ENCODE measurements around the gene BID.
A peak's percentile ranks its signal among the peaks of the same experiment; 100 is the strongest.

The BID gene

DNA sequence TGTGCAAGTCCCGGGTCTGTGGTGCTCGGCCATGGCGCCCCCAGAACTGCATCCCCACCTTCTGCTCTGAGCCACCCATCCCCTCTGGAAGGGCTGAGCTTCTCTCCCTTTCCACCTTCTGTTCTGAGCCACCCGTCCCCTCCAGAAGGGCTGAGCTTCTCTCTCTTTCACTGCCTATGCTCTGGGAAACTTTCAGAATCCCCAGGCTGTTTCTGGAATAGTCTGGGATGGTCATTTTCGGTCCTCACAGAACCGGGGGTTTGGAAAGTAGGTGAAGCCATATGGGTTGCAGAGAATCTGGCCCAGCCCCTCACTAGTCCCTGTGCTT is 3.4 kb upstream of the BID start:
- no peak overlapping the region for H3K4me3 ChIP-seq (ENCODE audit: low read depth, low read length)

DNA sequence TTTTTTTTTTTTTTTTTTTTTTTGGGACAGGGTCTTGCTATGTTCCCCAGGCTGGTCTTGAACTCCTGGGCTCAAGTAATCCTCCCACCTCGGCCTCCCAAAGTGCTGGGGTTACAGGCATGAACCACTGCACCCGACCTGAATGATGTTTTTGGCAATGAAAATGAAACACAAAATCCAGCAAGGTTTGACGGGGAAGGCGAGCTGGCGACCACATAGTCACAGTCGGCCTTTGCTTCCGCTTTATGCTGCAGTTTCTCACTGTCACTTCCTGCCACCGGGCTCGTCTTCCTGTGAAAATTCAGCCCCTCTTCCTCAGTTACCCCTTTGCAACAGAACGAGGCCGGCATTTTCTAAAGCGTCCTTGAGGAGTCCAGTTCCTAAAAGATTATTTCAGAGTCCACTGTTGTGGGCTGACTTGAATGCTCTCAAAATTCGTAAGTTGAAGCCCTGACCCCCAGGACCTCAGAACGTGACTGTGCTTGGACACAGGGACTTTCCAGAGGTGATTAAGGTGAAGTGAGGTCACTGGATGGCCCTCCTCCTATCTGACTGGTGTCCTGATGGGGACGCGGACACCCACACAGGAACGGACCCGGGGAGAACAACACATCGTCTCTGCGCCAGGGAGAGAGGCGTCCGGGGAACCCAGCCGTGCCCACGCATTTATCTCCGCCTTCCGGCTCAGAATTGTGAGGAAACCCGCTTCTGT is 2.9 kb upstream of the BID start:
- no peaks in the 10 kb centered on the region for H3K9me3 ChIP-seq (ENCODE audit: severe bottlenecking)
- H3K36me3 ChIP-seq: peaks cover 1% of the 10 kb centered on the region
- no peak overlapping the region for H3K4me3 ChIP-seq (ENCODE audit: low read depth, low read length)
- no peak for DNase-seq
- no peak overlapping the region for H3K27ac ChIP-seq
- H3K27me3 ChIP-seq (ENCODE audit: insufficient read depth, low read depth, severe bottlenecking): no peaks in the 10 kb centered on the region
- TF ChIP-seq CTCF (IDR thresholded peaks at IDR 0.05; ENCODE audit: low read depth, low read length): no peak

More for the DNA sequence above, 3.4 kb upstream of the BID start:
- Histone ChIP-seq H3K27ac (no peak overlapping the region), H3K9me3 (ENCODE audit: severe bottlenecking) (no peaks in the 10 kb centered on the region), H3K27me3 (ENCODE audit: insufficient read depth, low read depth, severe bottlenecking) (no peaks in the 10 kb centered on the region), H3K36me3 (no peaks in the 10 kb centered on the region)
- no peak for TF ChIP-seq CTCF (IDR thresholded peaks at IDR 0.05; ENCODE audit: low read depth, low read length)
- no peak for DNase-seq

DNA sequence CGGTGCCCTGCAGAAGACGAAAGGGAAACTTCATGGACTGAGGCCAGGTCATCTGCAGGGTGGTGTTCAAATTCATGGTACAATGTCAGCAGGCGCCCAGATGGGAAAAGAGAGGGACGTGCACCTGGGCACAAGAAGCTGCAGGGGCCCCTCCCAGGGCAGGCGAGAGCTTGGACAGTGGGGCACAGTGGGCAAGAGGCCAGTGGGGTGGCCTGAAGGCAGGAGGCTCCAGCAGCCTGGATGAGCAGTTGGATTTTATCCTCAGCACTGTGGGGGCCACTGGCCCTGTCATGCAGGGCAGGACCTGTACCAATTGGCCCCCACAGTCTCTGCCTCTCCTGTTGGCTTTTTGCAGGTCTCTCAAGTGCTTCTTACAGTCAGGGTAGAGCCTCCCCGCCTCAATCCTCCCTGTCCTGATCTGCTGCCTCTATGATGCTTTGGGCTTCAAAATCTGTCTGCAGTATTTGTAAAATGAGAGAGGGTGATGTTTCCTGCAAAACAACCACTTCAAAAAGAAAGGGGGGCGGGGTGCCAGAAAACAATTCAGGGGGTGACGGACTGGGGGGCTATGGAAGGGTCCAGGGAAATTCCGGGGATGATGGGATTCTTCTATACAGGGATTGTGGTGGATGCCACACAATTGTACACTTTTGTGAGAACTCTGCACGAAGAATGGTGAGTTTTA is 1.7 kb upstream of the BID start:
- Histone ChIP-seq H3K9me3 (ENCODE audit: severe bottlenecking) (no peaks in the 10 kb centered on the region), H3K4me3 (ENCODE audit: low read depth, low read length) (no peak overlapping the region), H3K27me3 (ENCODE audit: insufficient read depth, low read depth, severe bottlenecking) (no peaks in the 10 kb centered on the region), H3K36me3 (peaks cover 10% of the 10 kb centered on the region), H3K27ac (no peak overlapping the region)
- no peak for TF ChIP-seq CTCF (IDR thresholded peaks at IDR 0.05; ENCODE audit: low read depth, low read length)
- no peak for DNase-seq

DNA sequence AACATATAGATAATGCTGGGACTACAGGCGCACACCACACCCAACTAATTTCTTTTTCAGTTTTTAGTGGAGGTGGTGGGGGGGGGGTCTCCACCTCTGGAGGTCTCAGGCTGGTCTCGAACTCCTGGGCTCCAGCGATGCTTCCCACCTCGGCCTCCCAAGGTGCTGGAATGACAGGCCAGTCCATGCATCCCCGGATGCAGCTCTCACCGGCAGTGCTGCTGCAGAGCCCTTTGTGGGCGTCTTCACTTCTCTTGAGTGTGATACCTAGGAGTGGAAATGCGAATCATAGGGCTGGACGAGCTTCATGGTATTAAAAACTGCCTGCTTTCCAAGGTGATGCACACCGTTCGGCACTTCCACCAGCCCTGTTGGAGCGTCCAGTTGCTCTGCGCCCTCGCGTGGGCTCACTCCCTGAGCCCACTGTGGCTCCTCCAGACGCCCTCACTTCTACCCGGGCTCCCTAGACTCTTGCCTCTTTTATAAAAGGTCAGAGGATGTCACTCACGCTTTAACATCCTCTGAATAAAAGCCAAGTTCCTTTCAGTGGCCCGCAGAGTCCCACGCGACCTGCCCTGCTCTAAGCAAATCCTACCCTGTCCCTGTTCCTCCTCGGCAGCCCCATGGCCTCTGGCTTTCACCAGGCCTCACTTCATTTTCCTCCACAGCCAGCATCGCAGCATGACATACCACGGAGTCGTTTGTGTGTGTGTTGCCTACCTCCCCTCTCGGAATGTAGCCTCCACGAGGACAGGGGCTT is 837 bp upstream of the BID start:
- no peak for DNase-seq
- Histone ChIP-seq H3K36me3 (peaks cover 10% of the 10 kb centered on the region), H3K27me3 (ENCODE audit: insufficient read depth, low read depth, severe bottlenecking) (no peaks in the 10 kb centered on the region), H3K27ac (peak overlapping the region; percentile 95; the same call in 1 of the 2 replicates), H3K4me3 (ENCODE audit: low read depth, low read length) (peak overlapping the region; percentile 76), H3K9me3 (ENCODE audit: severe bottlenecking) (no peaks in the 10 kb centered on the region)
- no peak for TF ChIP-seq CTCF (IDR thresholded peaks at IDR 0.05; ENCODE audit: low read depth, low read length)

GRCh38 chr22:17773606-17774205 is 563 bp downstream of the BID start:
- peaks cover 12% of the 10 kb centered on the region for H3K36me3 ChIP-seq
- peak overlapping the region; percentile 95 for H3K27ac ChIP-seq
- H3K9me3 ChIP-seq (ENCODE audit: severe bottlenecking): no peaks in the 10 kb centered on the region
- no peak for TF ChIP-seq CTCF (IDR thresholded peaks at IDR 0.05; ENCODE audit: low read depth, low read length)
- DNase-seq: peak; percentile 74
- no peaks in the 10 kb centered on the region for H3K27me3 ChIP-seq (ENCODE audit: insufficient read depth, low read depth, severe bottlenecking)
- peak overlapping the region; percentile 76 for H3K4me3 ChIP-seq (ENCODE audit: low read depth, low read length)
